Lower leg skin (tissue), 3 donors: ENCODE measurements around the gene TRIM34.

Experiments
- POLR2A ChIP-seq, 2 donors: fragments of 450-650 bp; IDR thresholded peaks; one replicate each; pipeline ENCODE4 v1.6.1; 2016 to 2017; ENCODE audit warnings: antibody characterized with exemption in 2 of 2, mild to moderate bottlenecking in 1 of 2, moderate library complexity in 1 of 2
- TF ChIP-seq, protein P1 (sequence below), 3 donors: fragments of 450-650 bp; IDR thresholded peaks; one replicate each; pipeline ENCODE4 v1.5.1; 2016; ENCODE audit warnings: antibody characterized with exemption in 3 of 3, mild to moderate bottlenecking in 3 of 3, moderate library complexity in 2 of 3

DNA sequence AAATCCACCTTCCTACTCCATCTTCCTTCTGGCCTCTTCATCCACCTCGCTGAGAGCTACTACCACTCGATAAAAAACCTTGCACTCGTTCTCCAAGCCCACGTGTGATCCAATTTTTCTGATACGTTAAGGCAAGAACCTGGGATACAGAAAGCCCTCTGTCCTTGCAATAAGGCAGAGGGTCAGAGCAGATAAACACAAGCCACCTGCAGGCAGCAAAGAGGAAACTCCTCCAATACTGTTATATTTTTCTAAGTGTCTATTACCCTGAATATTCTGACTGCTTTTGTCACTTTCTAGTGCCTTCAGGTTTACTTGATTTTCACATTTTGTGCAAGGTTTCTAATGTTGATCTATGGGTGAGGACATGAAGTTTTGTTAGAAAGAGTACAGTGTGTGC is 33.5 kb downstream of the TRIM34 start:
- TF ChIP-seq POLR2A (IDR thresholded peaks at IDR 0.05): no peak
- TF ChIP-seq, protein P1, sequence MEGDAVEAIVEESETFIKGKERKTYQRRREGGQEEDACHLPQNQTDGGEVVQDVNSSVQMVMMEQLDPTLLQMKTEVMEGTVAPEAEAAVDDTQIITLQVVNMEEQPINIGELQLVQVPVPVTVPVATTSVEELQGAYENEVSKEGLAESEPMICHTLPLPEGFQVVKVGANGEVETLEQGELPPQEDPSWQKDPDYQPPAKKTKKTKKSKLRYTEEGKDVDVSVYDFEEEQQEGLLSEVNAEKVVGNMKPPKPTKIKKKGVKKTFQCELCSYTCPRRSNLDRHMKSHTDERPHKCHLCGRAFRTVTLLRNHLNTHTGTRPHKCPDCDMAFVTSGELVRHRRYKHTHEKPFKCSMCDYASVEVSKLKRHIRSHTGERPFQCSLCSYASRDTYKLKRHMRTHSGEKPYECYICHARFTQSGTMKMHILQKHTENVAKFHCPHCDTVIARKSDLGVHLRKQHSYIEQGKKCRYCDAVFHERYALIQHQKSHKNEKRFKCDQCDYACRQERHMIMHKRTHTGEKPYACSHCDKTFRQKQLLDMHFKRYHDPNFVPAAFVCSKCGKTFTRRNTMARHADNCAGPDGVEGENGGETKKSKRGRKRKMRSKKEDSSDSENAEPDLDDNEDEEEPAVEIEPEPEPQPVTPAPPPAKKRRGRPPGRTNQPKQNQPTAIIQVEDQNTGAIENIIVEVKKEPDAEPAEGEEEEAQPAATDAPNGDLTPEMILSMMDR (IDR thresholded peaks at IDR 0.05): no peak
